Naive B cell (primary cell): ENCODE measurements around the gene GBP5. TPM values are rescaled to one million over a fixed set of nuclear protein-coding genes. Genes with fewer than 3 reads are reported as not detected.
A peak's percentile ranks its signal among the peaks of the same experiment; 100 is the strongest.
"Not testable (repeated sequence)": the region's sequence is repeated elsewhere in the genome, so short reads cannot be mapped to it uniquely, and the experiment has no call there.

Source experiments
- ATAC-seq, 2 donors: fragments of 150-1000 bp; cut with Tn5 transposase; 2 replicates each; pipeline ENCODE4 v1.10.0; 2021; ENCODE audit warnings: low read depth in 2 of 2, mild to moderate bottlenecking in 2 of 2, moderate library complexity in 2 of 2
- DNase-seq: peaks from one replicate; pipeline ENCODE4 v3.0.0; 2022
- H3K27ac Mint-ChIP-seq, 6 donors: one replicate each; pipeline ENCODE4 v1.8.0; 2020 to 2022; ENCODE audit warnings: mild to moderate bottlenecking in 6 of 6, mixed read lengths in 6 of 6, moderate library complexity in 5 of 6, inconsistent platforms in 2 of 6
- H3K27me3 Mint-ChIP-seq, 3 donors: one replicate each; pipeline ENCODE4 v1.8.0; 2021 to 2022; ENCODE audit warnings: mixed read lengths in 3 of 3, mild to moderate bottlenecking in 1 of 3
- H3K36me3 Mint-ChIP-seq, 2 donors: one replicate each; pipeline ENCODE4 v1.8.0; 2020 to 2022; ENCODE audit warnings: mixed read lengths in 2 of 2, inconsistent platforms in 1 of 2, mild to moderate bottlenecking in 1 of 2
- H3K4me1 Mint-ChIP-seq, 3 donors: one replicate each; pipeline ENCODE4 v1.8.0; 2020 to 2022; ENCODE audit warnings: mixed read lengths in 3 of 3, inconsistent platforms in 1 of 3, mild to moderate bottlenecking in 1 of 3, moderate library complexity in 1 of 3
- H3K4me3 Mint-ChIP-seq, 8 donors: one replicate each; pipeline ENCODE4 v1.8.0; 2020 to 2022; ENCODE audit warnings: mild to moderate bottlenecking in 8 of 8, mixed read lengths in 8 of 8, moderate library complexity in 8 of 8, inconsistent platforms in 2 of 8
- H3K9me3 Mint-ChIP-seq, 7 donors: one replicate each; pipeline ENCODE4 v1.8.0; 2020 to 2022; ENCODE audit warnings: mixed read lengths in 7 of 7, mild to moderate bottlenecking in 5 of 7, inconsistent platforms in 2 of 7, moderate library complexity in 1 of 7
- polyA plus RNA-seq, 6 donors: library from polyadenylated mRNA; unstranded; fragments of 300-500 nt; fragmentation: Illumina TruSeq; gene quantifications; one replicate each; pipeline ENCODE4 v1.2.3, GENCODE V29; 2021; ENCODE audit warnings: low read depth in 6 of 6

The GBP5 gene, protein sequence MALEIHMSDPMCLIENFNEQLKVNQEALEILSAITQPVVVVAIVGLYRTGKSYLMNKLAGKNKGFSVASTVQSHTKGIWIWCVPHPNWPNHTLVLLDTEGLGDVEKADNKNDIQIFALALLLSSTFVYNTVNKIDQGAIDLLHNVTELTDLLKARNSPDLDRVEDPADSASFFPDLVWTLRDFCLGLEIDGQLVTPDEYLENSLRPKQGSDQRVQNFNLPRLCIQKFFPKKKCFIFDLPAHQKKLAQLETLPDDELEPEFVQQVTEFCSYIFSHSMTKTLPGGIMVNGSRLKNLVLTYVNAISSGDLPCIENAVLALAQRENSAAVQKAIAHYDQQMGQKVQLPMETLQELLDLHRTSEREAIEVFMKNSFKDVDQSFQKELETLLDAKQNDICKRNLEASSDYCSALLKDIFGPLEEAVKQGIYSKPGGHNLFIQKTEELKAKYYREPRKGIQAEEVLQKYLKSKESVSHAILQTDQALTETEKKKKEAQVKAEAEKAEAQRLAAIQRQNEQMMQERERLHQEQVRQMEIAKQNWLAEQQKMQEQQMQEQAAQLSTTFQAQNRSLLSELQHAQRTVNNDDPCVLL
- 10 to 100 TPM in 2 of 6 donors, 1 to 10 TPM in 4; 2.6 to 22.4 (median 8.9) TPM for polyA plus RNA-seq

DNA sequence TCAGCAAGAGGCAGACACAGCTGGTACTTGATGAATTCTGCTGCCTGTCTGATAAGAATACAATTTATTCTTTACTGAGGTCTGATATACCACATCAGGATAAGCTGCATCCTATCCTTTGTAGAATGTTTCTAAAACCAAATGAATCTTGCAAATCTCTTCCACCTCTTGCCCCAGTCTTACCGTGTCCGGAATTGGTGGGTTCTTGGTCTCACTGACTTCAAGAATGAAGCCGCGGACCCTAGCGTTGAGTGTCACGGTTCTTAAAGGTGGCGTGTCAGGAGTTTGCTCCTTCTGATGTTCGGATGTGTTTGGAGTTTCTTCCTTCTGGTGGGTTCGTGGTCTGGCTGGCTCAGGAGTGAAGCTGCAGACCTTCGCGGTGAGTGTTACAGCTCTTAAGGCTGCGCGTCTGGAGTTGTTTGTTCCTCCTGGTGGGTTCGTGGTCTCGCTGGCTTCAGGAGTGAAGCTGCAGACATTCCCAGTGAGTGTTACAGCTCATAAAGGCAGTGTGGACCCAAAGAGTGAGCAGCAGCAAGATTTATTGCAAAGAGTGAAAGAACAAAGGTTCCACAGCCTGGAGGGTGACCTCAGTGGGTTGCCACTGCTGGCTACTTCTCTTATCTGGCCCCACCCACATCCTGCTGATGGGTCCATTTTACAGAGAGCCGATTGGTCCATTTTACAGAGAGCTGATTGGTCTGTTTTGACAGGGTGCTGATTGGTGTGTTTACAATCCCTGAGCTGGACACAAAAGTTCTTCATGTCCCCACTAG, at the start of gene GBP5:
Gene GBP5 (minus strand): TSS at position 592 of the 773 bp plus-strand sequence. CDS start 3,305 bp downstream, outside the sequence.
- peaks cover 10 to 14% of the 10 kb centered on the region in 2 donors for H3K36me3 Mint-ChIP-seq

DNA sequence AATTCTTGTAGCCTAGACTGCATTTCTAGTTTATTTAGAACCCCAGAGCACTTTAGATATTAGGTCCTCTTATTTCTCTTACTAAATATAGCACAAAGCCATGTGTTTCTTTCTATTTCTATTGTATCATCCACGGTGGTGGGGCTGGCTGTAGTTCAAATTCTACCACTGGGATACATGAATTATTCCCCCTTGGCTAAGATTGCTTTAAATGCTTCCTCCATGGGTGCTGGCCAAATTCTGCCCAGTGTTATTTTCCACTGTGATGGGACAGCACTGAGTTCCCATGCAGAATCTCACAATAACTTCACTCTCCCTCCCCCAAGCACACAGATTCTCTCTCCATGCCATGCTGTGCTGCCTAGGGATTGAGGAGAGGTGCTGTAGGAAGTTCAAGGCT, 49.7 kb upstream of the GBP5 start:
- H3K27ac Mint-ChIP-seq = no peak overlapping the region
- ATAC-seq (no peak), DNase-seq (no peak)
- no peaks in the 10 kb centered on the region for H3K4me1 Mint-ChIP-seq
- peaks cover 12 to 16% (median 13%) of the 10 kb centered on the region in 3 donors for H3K27me3 Mint-ChIP-seq
- H3K4me3 Mint-ChIP-seq = peak overlapping the region in 1 of 8 donors; percentile 43
- peaks cover 5 to 41% (median 15%) of the 10 kb centered on the region in 7 donors for H3K9me3 Mint-ChIP-seq
- peaks cover 12 to 16% of the 10 kb centered on the region in 2 donors for H3K36me3 Mint-ChIP-seq

More for the DNA sequence above, at the start of gene GBP5:
- Mint-ChIP-seq H3K4me1 (peaks cover 31 to 53% (median 33%) of the 10 kb centered on the region in 3 donors), H3K27ac (peak within 1 kb of the TSS; percentile 84 to 97 (median 88)), H3K4me3 (peak within 1 kb of the TSS; percentile 94 to 99 (median 98))
- not testable (repeated sequence) for H3K27me3 Mint-ChIP-seq, H3K9me3 Mint-ChIP-seq
- peak; percentile 69 for DNase-seq
- peak; percentile 97 to 98 for ATAC-seq

DNA sequence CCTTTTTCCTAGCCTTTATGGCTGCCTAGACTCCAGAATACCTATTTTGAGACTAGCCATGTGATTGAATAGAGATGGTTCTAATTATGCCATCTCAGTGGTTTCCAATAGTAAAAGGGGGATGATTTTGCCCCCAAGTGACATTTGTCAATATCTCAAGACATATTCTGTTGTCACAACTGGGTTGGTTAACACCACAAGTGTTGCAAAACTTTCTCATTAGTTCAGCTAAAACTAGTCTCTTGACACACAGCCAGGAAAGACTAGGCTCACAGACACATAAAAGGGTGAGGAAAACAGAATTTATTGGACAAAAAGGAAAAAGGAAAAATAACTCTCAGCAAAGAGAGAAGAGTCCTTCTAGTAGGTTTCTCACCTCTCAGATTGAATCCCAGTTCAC, 39.9 kb upstream of the GBP5 start:
- Mint-ChIP-seq H3K4me1 (peaks cover 19 to 27% (median 21%) of the 10 kb centered on the region in 3 donors), H3K27ac (no peak overlapping the region), H3K4me3 (no peak overlapping the region), H3K9me3 (peaks cover 4 to 30% (median 12%) of the 10 kb centered on the region in 7 donors), H3K36me3 (peaks cover 0 to 6% of the 10 kb centered on the region in 2 donors), H3K27me3 (no peaks in the 10 kb centered on the region)
- ATAC-seq (no peak), DNase-seq (no peak)

DNA sequence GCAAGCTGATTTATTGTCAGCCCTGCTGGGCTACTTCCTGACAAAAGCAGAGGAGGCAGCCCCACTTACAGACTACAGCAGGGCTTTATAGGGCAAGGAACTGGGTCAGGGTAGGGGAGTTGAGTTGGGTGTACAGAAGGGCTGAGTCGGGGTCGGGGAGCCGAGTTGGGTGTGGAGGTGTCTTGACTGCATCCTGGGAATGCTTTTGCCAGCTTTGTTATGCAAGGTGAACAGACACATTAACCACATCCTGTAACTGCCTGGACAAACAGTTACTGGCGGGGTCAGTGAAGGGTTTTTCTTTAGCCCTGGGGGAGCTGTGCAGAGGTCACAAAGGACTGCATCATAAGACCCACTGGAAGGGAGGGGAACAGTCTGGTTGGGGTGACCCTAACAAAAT, 39.1 kb upstream of the GBP5 start:
- ATAC-seq (no peak), DNase-seq (no peak)
- Mint-ChIP-seq H3K9me3 (peaks cover 0 to 22% (median 11%) of the 10 kb centered on the region in 7 donors), H3K27ac (peak overlapping the region in 2 of 6 donors; percentile 8 to 16), H3K27me3 (no peaks in the 10 kb centered on the region), H3K36me3 (peaks cover 0 to 6% of the 10 kb centered on the region in 2 donors), H3K4me3 (no peak overlapping the region), H3K4me1 (peaks cover 19 to 27% (median 21%) of the 10 kb centered on the region in 3 donors)

DNA sequence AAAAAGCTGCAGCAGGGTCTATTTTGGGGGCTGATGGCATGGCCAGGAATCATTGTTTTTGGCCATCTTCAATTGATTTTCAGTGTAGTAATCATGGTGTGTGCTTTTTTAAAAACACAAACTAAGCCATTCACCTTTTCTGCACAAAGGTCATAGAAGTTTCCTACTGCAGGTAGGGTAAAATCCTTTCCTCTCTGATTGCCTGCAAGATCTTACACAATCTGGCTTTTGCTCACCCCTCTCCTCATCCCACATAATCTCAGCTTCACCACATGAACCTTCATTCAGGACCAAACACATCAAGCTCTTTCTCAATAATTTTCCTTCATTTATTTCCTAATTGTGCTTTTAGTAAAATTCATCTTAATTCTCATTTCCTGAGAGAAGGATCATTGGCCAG, 38.3 kb upstream of the GBP5 start:
- Mint-ChIP-seq H3K4me3 (peak overlapping the region in 3 of 8 donors; percentile 8 to 58 (median 29)), H3K36me3 (peaks cover 0 to 6% of the 10 kb centered on the region in 2 donors), H3K4me1 (peaks cover 19 to 27% (median 21%) of the 10 kb centered on the region in 3 donors), H3K27ac (peak overlapping the region in 3 of 6 donors; percentile 0 to 34 (median 6)), H3K27me3 (no peaks in the 10 kb centered on the region), H3K9me3 (peaks cover 0 to 16% (median 6%) of the 10 kb centered on the region in 7 donors)
- ATAC-seq = no peak
- no peak for DNase-seq

DNA sequence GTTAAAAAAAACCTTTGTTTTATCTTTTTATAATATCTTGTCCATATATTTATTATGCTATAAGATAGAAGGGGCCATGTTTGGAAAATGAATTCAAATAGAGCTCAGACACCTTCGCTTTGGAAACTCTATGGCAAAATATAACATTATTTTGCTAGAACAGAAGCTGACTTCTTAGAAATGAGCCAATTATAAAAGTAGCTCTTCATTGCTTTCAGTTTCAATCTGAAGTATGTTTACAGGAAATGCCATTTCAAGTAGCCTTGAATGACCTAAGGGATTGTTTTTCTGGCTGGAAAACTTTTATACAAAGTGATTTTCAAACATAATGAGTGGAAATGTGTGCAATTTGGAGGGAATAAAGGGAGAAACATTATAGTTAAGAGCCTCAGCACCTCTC, 37.8 kb upstream of the GBP5 start:
- Mint-ChIP-seq H3K36me3 (peaks cover 0 to 6% of the 10 kb centered on the region in 2 donors), H3K27ac (peak overlapping the region in 1 of 6 donors; percentile 23), H3K4me3 (peak overlapping the region in 4 of 8 donors; percentile 27 to 58 (median 30)), H3K27me3 (no peaks in the 10 kb centered on the region), H3K4me1 (peaks cover 19 to 27% (median 21%) of the 10 kb centered on the region in 3 donors), H3K9me3 (peaks cover 0 to 13% (median 6%) of the 10 kb centered on the region in 7 donors)
- ATAC-seq (peak; percentile 33 to 42), DNase-seq (no peak)

DNA sequence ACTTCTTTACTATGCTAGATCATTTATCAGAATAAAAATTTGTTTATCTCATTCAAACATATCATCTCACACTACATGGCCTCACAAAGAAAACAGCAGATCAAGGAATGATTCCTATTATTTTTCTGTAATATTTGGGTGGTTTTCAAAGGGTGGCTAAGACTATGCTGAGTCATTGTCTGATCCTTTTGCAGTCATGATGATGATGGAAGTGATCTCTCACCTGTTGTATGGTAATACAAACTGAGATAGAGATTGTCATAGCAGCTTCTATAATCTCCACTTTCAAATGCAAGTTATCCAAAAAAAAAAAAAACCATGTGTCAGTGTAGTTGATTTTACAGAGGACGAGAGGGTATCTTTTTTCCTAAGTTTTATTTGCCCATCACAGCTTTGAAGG, 37.2 kb upstream of the GBP5 start:
- Mint-ChIP-seq H3K27me3 (no peaks in the 10 kb centered on the region), H3K36me3 (peaks cover 0 to 6% of the 10 kb centered on the region in 2 donors), H3K4me1 (peaks cover 19 to 27% (median 21%) of the 10 kb centered on the region in 3 donors), H3K4me3 (peak overlapping the region in 1 of 8 donors; percentile 58), H3K27ac (peak overlapping the region in 2 of 6 donors; percentile 8 to 23), H3K9me3 (peaks cover 0 to 8% (median 2%) of the 10 kb centered on the region in 7 donors)
- ATAC-seq = no peak
- no peak for DNase-seq

DNA sequence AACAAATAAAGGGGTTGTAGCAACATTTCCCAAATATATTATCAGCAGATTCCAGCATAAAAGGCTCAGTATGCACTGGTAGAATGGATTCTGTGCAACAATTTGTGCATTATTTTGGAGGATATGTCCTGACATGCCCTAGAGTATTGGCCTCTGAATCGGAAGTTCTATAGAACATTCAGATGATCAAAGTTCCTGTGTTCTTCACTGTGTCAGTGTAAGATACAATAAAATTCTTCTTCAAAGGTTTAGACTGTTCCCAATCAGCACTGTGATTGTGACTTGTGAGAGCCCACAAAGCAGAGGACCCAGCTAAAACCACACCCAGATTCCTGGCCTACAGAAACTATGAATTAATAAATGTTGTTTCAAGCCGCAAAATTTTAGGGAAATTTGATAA, 33.6 kb upstream of the GBP5 start:
- peaks cover 13 to 19% (median 14%) of the 10 kb centered on the region in 3 donors for H3K4me1 Mint-ChIP-seq
- H3K4me3 Mint-ChIP-seq = no peak overlapping the region
- no peaks in the 10 kb centered on the region for H3K36me3 Mint-ChIP-seq
- H3K9me3 Mint-ChIP-seq = peaks cover 0 to 9% (median 3%) of the 10 kb centered on the region in 7 donors
- H3K27ac Mint-ChIP-seq = no peak overlapping the region
- DNase-seq = no peak
- H3K27me3 Mint-ChIP-seq = no peaks in the 10 kb centered on the region
- ATAC-seq = no peak

DNA sequence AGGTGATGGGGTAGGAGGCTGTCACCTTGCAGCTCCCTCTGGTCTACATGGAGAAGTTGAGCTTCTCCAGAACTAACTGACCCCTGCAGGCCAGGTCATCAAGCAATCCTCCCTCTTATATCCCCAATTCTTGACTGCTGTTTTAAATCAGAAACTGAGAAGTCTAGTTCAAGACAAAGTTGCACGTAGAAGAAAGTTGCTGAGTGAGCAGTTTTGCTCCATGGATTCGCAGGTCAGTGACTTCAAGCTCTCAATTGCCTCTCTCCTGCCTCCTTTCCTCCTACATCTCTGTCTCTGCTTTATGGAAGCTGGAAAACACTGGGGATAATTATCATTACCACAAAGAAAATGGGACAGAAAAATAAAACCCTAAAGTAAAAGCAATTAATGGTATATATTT, 32.8 kb upstream of the GBP5 start:
- peaks cover 6 to 12% (median 7%) of the 10 kb centered on the region in 3 donors for H3K4me1 Mint-ChIP-seq
- no peak overlapping the region for H3K27ac Mint-ChIP-seq
- peaks cover 0 to 9% (median 3%) of the 10 kb centered on the region in 7 donors for H3K9me3 Mint-ChIP-seq

DNA sequence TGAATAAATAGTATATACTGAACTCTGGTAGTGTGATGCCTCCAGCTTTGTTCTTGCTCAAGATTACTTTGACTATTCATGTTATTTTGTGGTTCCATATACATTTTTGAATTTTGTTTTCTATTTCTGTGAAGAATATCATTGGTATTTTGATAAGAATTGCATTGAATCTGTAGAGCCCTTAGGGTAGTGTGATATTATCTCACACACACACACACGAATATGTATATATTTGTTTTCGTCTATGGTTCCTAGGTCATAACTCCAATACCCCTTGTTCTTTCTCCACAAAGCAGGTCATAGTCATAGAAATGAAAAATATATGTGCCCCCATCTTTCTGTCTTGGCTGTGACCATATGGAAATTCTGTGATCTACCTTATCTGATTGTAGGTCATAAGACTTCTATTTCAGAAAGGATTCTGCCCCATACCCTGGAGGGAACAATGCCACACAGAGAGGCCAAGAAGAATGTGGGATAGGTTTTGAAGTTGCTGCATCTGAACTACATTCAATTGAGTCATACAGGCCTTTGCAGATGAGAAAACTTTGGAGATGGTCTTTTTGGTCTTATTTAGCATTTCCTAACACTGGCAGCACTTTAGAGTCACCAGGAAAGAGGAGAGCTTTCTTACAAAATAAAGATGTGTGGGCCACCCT, 32.0 kb upstream of the GBP5 start:
- ATAC-seq (no peak), DNase-seq (no peak)
- peak overlapping the region in 1 of 6 donors; percentile 50 for H3K27ac Mint-ChIP-seq
- H3K36me3 Mint-ChIP-seq = no peaks in the 10 kb centered on the region
- peaks cover 0 to 9% (median 3%) of the 10 kb centered on the region in 7 donors for H3K9me3 Mint-ChIP-seq
- H3K4me3 Mint-ChIP-seq = no peak overlapping the region
- peaks cover 0 to 4% (median 4%) of the 10 kb centered on the region in 3 donors for H3K4me1 Mint-ChIP-seq
- H3K27me3 Mint-ChIP-seq = no peaks in the 10 kb centered on the region

More for the DNA sequence above, 32.8 kb upstream of the GBP5 start:
- Mint-ChIP-seq H3K36me3 (no peaks in the 10 kb centered on the region), H3K27me3 (no peaks in the 10 kb centered on the region), H3K4me3 (no peak overlapping the region)
- DNase-seq (no peak), ATAC-seq (no peak)

DNA sequence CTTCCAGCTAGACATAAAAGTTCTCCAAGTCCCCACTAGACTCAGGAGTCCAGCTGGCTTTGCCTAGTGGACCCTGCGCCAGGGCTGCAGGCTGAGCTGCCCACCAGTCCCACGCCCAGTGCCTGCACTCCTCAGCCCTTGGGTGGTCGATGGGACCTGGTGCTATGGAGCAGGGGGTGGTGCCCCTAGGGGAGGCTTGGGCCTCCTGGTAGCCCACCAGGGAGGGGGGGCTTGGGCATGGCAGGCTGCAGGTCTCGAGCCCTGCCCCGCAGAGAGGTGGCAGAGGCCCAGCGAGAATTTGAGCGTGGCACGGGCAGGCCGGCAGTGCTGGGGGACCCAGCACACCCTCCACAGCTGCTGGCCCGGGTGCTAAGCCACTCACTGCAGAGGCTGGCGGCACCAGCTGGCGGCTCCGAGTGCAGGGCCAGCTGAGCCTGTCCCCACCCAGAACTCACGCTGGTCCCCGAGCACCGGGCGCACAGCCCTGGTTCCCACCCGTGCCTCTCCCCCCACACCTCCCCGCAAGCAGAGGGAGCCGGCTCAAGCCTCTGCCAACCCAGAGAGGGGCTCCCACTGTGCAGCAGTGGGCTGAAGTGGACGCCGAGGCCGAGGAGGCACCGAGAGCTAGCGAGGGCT, 30.2 kb upstream of the GBP5 start:
- Mint-ChIP-seq H3K36me3 (no peaks in the 10 kb centered on the region), H3K4me3 (no peak overlapping the region), H3K27ac (no peak overlapping the region), H3K9me3 (peaks cover 0 to 9% (median 3%) of the 10 kb centered on the region in 7 donors), H3K4me1 (peaks cover 0 to 4% (median 3%) of the 10 kb centered on the region in 3 donors), H3K27me3 (no peaks in the 10 kb centered on the region)
- ATAC-seq = no peak
- DNase-seq = no peak

DNA sequence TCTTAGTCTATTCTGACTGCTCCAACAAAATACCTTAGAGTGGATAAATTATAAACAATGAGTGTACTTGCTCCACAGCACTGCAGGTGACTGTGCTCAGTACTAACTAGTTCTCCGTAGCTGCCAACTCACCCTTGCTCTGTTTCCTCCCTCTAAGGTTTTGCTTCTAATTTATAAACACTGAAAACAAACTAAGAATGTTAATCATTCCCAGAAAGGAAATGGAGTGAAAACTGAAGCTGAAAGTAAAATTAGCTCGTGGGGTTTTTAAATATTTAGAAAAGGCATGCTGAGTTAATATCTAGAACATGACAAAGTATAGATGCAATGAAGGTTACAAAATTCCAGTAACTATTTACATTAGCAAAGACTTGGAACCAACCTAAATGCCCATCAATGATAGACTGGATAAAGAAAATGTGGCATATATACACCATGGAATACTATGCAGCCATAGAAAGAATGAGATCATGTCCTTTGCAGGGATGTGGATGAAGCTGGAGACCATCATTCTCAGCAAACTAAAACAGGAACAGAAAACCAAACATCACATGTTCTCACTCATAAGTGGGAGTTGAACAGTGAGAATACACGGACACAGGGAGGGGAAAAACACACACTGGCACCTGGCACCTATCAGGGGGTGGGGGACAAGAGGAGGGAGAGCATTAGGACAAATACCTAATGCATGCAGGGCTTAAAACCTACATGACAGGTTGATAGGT, 27.2 kb upstream of the GBP5 start:
- not testable (repeated sequence) for H3K27ac Mint-ChIP-seq, H3K4me1 Mint-ChIP-seq, H3K27me3 Mint-ChIP-seq, ATAC-seq, H3K4me3 Mint-ChIP-seq, H3K36me3 Mint-ChIP-seq, H3K9me3 Mint-ChIP-seq, DNase-seq
